ENCODE results near the gene CMC1.
"Not testable (repeated sequence)": the region's sequence is repeated elsewhere in the genome, so short reads cannot be mapped to it uniquely, and the experiment has no call there.

CMC1 gene

GRCh38 chr3:28247286-28247685, 5.9 kb downstream of the CMC1 start:
- DNase-seq: no peak

GRCh38 chr3:28250999-28251398, 9.6 kb downstream of the CMC1 start:
- DNase-seq: peak; percentile 4

- DNase-seq: no peak
Measured at GRCh38 chr3:28252001-28252431, 10.6 kb downstream of the CMC1 start.

- no peak for DNase-seq
Measured at GRCh38 chr3:28253040-28253715, 11.8 kb downstream of the CMC1 start.

- no peak for DNase-seq
Measured at GRCh38 chr3:28262001-28262400, 20.6 kb downstream of the CMC1 start.

DNA sequence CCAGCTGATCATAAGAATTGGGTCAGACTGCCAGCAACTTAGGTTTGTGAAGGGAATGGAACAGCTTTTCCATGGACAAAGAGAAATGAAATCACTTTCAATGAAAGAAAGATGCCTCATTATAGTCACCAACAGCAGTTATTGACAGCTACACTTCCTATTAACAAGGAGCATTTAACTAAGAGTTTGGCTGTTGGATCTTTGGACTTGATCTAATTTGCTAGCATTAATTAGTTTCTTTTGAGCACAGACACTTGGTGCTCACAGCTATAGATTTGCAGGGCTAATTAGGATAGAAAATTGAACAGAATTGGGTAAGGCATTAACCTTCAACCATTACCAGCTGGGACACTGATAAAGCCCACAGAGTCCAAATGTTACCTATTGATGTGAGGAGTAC, 24.2 kb downstream of the CMC1 start:
- no peak for DNase-seq

- no peak for DNase-seq
Measured at GRCh38 chr3:28267984-28268849, 26.8 kb downstream of the CMC1 start.

DNA sequence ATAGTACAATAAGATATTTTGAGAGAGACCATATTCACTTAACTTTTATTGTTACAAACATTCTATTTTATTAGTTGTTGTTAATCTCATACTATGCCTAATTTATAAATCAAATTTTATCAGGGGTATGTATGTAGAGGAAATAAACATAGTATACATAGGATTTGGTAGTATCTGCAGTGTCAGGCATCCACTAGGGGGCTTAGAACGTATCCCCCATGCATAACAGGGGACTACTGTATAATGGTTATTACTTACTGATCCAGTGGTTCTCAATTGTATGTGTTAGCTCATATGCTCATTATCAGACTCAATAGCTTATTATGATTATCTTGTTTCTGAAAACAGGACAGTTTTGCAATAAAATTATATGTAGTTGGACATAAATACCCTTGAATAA, 27.6 kb downstream of the CMC1 start:
- no peak for DNase-seq

DNA sequence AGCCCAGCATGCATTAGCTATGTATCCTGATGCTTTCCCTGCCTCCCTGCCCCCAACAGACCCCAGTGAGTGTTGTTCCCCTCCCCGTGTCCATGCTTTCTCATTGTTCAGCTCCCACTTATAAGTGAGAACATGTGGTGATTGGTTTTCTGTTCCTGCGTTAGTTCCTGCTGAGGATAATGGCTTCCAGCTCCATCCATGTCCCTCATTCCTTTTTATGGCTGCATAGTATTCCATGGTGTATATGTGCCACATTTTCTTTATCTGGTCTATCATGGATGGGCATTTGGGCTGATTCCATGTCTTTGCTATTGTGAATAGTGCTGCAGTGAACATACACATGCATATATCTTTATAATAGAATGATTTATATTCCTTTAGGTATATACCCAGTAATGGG, 28.5 kb downstream of the CMC1 start:
- not testable (repeated sequence) for DNase-seq

DNA sequence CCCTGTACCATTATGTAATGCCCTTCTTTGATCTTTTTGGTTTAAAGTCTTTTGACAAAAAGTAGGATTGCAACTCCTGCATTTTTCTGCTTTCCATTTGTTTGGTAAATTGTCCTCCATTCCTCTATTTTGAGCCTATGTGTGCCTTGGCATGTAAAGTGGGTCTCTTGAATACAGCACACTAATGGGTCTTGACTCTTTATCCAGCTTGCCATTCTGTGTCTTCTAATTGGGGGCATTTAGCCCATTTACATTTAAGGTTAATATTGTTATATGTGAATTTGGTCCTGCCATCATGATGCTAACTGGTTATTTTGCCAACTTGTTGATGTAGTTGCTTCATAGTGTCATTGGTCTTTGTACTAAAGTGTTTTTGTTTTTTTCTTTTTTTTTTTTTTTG, 32.4 kb downstream of the CMC1 start:
- no peak for DNase-seq

GRCh38 chr3:28278918-28279317, 37.5 kb downstream of the CMC1 start:
- DNase-seq: no peak

GRCh38 chr3:28279770-28280169, 38.4 kb downstream of the CMC1 start:
- no peak for DNase-seq

DNA sequence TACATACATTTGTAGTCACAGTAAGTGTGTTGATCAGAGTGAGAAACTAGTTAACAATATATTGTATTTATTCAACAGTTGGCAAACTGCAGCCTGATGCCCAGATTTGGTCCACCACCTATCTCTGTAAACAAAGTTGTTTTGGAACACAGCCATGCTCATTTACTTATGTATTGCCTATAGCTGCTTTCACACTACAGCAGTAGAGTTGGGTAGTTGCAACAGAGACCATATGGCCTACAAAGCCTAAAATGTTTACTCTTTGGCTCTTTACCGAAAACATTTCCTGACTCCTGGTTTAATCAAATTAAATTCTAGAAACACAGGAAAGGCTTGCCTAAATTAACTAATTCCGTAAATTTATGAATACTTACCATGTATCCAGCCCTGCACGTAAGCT, 39.4 kb downstream of the CMC1 start:
- DNase-seq: no peak

- DNase-seq: peak; percentile 27
Measured at GRCh38 chr3:28286595-28286994, 45.2 kb downstream of the CMC1 start.

- no peak for DNase-seq
Measured at GRCh38 chr3:28287046-28287445, 45.6 kb downstream of the CMC1 start.

DNA sequence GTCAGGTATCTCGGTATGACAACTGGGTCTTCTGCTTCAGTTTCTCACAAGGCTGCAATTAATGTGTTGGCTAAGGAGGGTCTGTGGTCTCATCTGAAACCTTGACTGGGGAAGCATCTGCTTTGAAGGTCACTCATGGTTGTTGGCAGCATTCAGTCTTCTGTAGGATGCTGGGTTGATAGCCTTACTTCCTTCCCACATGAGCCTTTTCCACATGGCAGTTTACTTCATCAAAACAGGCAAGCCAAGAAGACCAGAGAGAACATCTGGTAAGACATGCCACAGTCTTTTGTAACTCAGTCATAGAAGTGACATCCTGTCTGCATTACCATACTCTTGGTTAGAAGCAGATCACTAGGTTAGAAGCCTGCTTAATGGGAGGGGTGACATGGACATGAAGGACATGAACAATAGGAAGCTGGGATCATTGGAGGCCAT, 49.5 kb downstream of the CMC1 start:
- DNase-seq: no peak

- DNase-seq: no peak
Measured at GRCh38 chr3:28291577-28291976, 50.2 kb downstream of the CMC1 start.

DNA sequence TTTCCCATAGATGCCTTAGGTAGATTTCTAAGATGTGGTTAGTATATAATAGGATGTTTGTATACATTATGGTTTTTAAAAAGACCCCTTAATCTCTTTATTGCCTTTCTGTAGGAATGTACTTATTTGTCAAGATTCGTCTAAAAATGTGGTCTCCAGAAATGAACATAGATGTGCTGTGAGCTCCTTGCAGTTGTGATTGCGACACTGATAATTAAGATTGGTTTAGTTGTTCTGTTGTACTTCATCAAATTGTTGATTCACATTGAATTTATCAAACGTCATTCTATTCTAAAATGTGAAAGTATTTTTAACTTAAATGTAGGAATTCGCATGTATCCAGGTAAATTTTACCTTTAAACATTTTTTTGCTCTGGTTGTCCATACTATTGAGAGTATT, 51.2 kb downstream of the CMC1 start:
- no peak for DNase-seq

DNA sequence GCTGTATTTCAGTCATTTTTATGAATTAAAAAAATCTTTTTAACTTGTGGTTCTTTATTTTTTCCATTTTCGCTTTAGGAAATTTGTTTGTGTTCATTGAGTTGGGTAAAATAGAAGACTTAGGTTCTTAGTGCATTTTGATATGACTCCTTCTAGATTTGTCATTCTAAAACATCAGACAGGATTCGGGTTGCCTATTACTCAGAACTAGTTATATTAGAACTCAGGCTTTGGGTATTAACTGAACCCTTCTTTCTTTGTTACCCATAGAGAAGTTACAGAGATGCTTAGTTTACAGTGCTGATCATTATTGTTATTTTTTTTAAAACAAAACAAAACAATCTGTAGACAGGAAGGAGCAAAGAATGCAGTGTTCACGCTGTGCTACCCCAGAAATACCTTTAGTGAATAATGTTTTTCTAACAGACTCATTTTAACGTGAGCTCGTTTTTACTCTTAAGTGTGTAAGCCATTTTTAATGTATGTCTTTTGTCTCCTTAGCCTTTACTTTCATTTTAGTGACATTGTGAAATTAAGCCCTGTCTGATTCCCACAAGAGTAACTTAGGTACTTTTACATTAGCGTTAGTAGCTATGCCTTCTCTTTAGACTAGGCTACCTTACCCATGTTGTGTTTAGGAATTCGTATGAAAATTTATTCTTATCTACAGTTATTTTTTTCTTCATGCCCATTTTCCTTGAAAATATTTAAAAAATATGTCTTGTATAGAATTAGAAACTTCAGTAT, 53.4 kb downstream of the CMC1 start:
- no peak for DNase-seq

- DNase-seq: peak; percentile 16
Measured at GRCh38 chr3:28295898-28296490, 54.6 kb downstream of the CMC1 start.

- DNase-seq: no peak
Measured at GRCh38 chr3:28299705-28300104, 58.3 kb downstream of the CMC1 start.

DNA sequence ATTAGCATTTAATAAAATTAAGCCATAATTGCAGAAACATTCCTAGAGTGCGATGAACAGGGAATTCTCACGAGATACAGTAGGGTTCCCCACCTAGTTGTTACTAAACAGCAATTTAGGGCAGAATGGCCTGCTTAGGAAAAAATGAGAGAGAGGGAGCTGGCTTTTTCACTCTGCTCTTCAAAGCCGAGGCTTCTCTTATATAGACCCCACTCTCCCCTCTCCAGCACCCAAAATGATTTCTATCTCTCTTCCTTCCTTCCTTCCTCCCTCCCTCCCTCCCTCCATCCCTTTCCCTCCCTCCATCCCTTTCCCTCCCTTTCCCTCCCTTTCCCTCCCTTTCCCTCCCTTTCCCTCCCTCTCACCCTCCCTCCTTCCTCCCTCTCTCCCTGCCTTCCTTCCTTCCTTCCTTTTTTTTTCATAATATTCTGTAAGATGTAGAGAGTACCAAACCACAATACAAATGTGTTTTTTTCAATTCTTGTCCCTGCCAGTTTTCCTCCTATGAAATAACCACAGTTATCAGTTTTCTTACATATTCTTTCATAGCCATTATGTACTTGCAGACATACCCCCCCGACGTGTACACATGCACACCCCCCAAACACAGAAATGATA, 59.0 kb downstream of the CMC1 start:
- no peak for DNase-seq

DNA sequence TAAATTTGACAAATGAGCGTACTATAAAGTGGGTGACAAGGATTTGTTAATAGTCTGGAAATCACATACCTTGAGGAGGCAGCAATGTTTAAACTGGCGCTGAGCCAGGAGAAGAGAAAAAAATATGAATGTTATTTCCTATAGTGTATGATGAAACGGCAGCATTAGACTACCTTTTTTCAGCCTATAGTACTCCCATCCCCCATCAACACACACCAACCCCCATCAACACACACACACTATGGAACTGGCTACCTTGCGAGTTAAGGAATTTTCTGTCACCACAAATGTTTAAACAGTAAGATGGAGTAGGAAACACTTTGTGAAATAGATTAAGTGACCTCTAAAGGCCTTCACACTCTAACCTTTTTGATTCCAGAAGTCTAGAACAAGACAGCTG, 60.3 kb downstream of the CMC1 start:
- peak; percentile 18 for DNase-seq
